Neural cell (in vitro differentiated cells): ENCODE data around the gene RPAP2. TPM values are rescaled to one million over a fixed set of nuclear protein-coding genes. Genes with fewer than 3 reads are reported as not detected.

Experiments used
- H2AFZ ChIP-seq: fragments of 200-600, 300-800 bp; sonication (generic), shearing (Covaris generic); 2 replicates; pipeline ENCODE4 v1.6.0; 2014; ENCODE audit warnings: low read depth, mild to moderate bottlenecking, antibody characterized with exemption, low read length, moderate library complexity
- H3F3A ChIP-seq: fragments of 200-600 bp; shearing (Covaris generic); 2 replicates; pipeline ENCODE4 v1.6.1; 2016; ENCODE audit warnings: mild to moderate bottlenecking, moderate library complexity, mixed read lengths, antibody characterized with exemption, low read length; ENCODE audit not compliant: insufficient read depth, poor library complexity, severe bottlenecking
- H3K27ac ChIP-seq: fragments of 200-600, 300-800 bp; sonication (generic), shearing (Covaris generic); 2 replicates; pipeline ENCODE4 v1.5.1; 2014; ENCODE audit warnings: mild to moderate bottlenecking, low read length, moderate library complexity
- H3K27me3 ChIP-seq: fragments of 300-800, 200-600 bp; sonication (generic), shearing (Covaris generic); 2 replicates; pipeline ENCODE4 v1.6.0; 2014; ENCODE audit warnings: mild to moderate bottlenecking, low read depth, low read length, moderate library complexity; ENCODE audit not compliant: insufficient read depth
- H3K36me3 ChIP-seq: fragments of 300-800, 200-600 bp; sonication (generic), shearing (Covaris generic); 2 replicates; pipeline ENCODE4 v1.5.1; 2014; ENCODE audit warnings: mild to moderate bottlenecking, antibody characterized with exemption, low read length, moderate library complexity; ENCODE audit not compliant: insufficient read depth
- H3K4me2 ChIP-seq: fragments of 300-800, 200-600 bp; sonication (generic), shearing (Covaris generic); 2 replicates; pipeline ENCODE4 v1.6.0; 2014; ENCODE audit warnings: mild to moderate bottlenecking, low read length
- H3K4me3 ChIP-seq: fragments of 300-800, 200-600 bp; sonication (generic), shearing (Covaris generic); 2 replicates; pipeline ENCODE4 v1.5.1; 2014; ENCODE audit warnings: mild to moderate bottlenecking, low read length, moderate library complexity
- H3K79me2 ChIP-seq: fragments of 200-600 bp; shearing (Covaris generic); replicated peaks from 2 replicates; pipeline ENCODE4 v1.6.0; 2014; ENCODE audit warnings: mild to moderate bottlenecking, low read length, moderate library complexity; ENCODE audit not compliant: insufficient read depth
- H3K9ac ChIP-seq: fragments of 300-800, 200-600 bp; sonication (generic), shearing (Covaris generic); 2 replicates; pipeline ENCODE4 v1.6.1; 2016; ENCODE audit warnings: mild to moderate bottlenecking, low read length, mixed read lengths
- H3K9me2 ChIP-seq: fragments of 200-600 bp; shearing (Covaris generic); 2 replicates; pipeline ENCODE4 v1.6.1; 2016; ENCODE audit warnings: mild to moderate bottlenecking, low read length, mixed read lengths; ENCODE audit not compliant: insufficient read depth
- H3K9me3 ChIP-seq: fragments of 200-600, 300-800 bp; sonication (generic), shearing (Covaris generic); 2 replicates; pipeline ENCODE4 v1.6.1; 2016; ENCODE audit warnings: mild to moderate bottlenecking, mixed run types, low read length, moderate library complexity, mixed read lengths
- H4K20me1 ChIP-seq: fragments of 200-600 bp; shearing (Covaris generic); 2 replicates; pipeline ENCODE4 v1.6.1; 2016; ENCODE audit warnings: mild to moderate bottlenecking, mixed run types; ENCODE audit not compliant: insufficient read depth
- EP300 ChIP-seq: fragments of 450-650 bp; conservative IDR thresholded peaks from 2 replicates; pipeline ENCODE4 v1.6.1; 2014; ENCODE audit warnings: antibody characterized with exemption, mild to moderate bottlenecking, moderate library complexity; ENCODE audit not compliant: poor library complexity, severe bottlenecking
- EZH2 ChIP-seq: fragments of 200-600, 300-800 bp; shearing (Covaris generic), sonication (generic); IDR thresholded peaks from 2 replicates; pipeline ENCODE4 v1.6.1; 2014; ENCODE audit warnings: antibody characterized with exemption, low read length, borderline replicate concordance, mild to moderate bottlenecking; ENCODE audit not compliant: insufficient read depth, poor library complexity, severe bottlenecking
- MXI1 ChIP-seq: fragments of 450-650 bp; conservative IDR thresholded peaks from 2 replicates; pipeline ENCODE4 v1.6.1; 2014; ENCODE audit warnings: antibody characterized with exemption, mild to moderate bottlenecking; ENCODE audit not compliant: poor library complexity, severe bottlenecking
- SMC3 ChIP-seq: fragments of 450-650 bp; conservative IDR thresholded peaks from 2 replicates; pipeline ENCODE4 v1.6.1; 2014; ENCODE audit warnings: antibody characterized with exemption, mild to moderate bottlenecking, moderate library complexity; ENCODE audit not compliant: poor library complexity
- polyA plus RNA-seq: library from polyadenylated mRNA; depleted of rRNA; stranded (reverse); fragments of >200 nt; gene quantifications from 2 replicates; pipeline ENCODE4 v1.2.3, GENCODE V29; 2014
- TF ChIP-seq, protein P1 (sequence below): IDR thresholded peaks from 2 replicates; pipeline ENCODE4 v1.6.1; 2012; ENCODE audit warnings: borderline replicate concordance
- TF ChIP-seq, protein P2 (sequence below): fragments of 450-650 bp; IDR thresholded peaks from 2 replicates; pipeline ENCODE4 v1.5.1; 2014; ENCODE audit warnings: antibody characterized with exemption, mild to moderate bottlenecking, moderate library complexity; ENCODE audit not compliant: poor library complexity, severe bottlenecking

RPAP2 gene
- polyA plus RNA-seq, 1 donor from 2014 or later, result 9.3 TPM

DNA sequence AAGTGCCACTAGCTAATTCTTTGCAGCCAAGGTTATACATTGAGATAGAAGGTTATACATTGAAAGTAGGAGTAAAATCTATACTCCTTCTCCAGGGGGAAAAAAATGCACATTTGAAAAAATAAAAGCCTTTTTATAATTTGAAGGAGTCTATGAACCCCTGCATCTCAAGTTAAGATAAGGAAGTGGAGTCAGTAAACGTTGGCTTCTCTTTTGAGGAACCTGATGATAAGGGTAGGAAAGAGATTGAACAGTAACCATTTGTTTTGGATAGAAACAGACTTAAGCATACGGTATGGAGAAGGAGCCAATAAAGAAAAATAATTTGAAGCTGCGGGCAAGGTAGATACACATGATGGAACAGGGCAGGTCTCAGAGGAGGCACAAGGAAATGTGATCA, 64.1 kb downstream of the RPAP2 start:
- Histone ChIP-seq H3K9ac (no peak overlapping the region), H4K20me1 (no peaks in the 10 kb centered on the region), H3K27ac (no peak overlapping the region), H3K27me3 (no peaks in the 10 kb centered on the region), H3K9me2 (no peaks in the 10 kb centered on the region), H3K4me2 (no peak overlapping the region), H3K79me2 (no peaks in the 10 kb centered on the region), H3K36me3 (no peaks in the 10 kb centered on the region), H3K9me3 (no peaks in the 10 kb centered on the region), H3F3A (no peaks in the 10 kb centered on the region), H2AFZ (no peak overlapping the region), H3K4me3 (no peak overlapping the region)
- TF ChIP-seq, protein P1, sequence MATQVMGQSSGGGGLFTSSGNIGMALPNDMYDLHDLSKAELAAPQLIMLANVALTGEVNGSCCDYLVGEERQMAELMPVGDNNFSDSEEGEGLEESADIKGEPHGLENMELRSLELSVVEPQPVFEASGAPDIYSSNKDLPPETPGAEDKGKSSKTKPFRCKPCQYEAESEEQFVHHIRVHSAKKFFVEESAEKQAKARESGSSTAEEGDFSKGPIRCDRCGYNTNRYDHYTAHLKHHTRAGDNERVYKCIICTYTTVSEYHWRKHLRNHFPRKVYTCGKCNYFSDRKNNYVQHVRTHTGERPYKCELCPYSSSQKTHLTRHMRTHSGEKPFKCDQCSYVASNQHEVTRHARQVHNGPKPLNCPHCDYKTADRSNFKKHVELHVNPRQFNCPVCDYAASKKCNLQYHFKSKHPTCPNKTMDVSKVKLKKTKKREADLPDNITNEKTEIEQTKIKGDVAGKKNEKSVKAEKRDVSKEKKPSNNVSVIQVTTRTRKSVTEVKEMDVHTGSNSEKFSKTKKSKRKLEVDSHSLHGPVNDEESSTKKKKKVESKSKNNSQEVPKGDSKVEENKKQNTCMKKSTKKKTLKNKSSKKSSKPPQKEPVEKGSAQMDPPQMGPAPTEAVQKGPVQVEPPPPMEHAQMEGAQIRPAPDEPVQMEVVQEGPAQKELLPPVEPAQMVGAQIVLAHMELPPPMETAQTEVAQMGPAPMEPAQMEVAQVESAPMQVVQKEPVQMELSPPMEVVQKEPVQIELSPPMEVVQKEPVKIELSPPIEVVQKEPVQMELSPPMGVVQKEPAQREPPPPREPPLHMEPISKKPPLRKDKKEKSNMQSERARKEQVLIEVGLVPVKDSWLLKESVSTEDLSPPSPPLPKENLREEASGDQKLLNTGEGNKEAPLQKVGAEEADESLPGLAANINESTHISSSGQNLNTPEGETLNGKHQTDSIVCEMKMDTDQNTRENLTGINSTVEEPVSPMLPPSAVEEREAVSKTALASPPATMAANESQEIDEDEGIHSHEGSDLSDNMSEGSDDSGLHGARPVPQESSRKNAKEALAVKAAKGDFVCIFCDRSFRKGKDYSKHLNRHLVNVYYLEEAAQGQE, result no peak
- TF ChIP-seq, protein P2, sequence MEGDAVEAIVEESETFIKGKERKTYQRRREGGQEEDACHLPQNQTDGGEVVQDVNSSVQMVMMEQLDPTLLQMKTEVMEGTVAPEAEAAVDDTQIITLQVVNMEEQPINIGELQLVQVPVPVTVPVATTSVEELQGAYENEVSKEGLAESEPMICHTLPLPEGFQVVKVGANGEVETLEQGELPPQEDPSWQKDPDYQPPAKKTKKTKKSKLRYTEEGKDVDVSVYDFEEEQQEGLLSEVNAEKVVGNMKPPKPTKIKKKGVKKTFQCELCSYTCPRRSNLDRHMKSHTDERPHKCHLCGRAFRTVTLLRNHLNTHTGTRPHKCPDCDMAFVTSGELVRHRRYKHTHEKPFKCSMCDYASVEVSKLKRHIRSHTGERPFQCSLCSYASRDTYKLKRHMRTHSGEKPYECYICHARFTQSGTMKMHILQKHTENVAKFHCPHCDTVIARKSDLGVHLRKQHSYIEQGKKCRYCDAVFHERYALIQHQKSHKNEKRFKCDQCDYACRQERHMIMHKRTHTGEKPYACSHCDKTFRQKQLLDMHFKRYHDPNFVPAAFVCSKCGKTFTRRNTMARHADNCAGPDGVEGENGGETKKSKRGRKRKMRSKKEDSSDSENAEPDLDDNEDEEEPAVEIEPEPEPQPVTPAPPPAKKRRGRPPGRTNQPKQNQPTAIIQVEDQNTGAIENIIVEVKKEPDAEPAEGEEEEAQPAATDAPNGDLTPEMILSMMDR, result no peak
- TF ChIP-seq EP300, result no peak
- TF ChIP-seq MXI1, result no peak

DNA sequence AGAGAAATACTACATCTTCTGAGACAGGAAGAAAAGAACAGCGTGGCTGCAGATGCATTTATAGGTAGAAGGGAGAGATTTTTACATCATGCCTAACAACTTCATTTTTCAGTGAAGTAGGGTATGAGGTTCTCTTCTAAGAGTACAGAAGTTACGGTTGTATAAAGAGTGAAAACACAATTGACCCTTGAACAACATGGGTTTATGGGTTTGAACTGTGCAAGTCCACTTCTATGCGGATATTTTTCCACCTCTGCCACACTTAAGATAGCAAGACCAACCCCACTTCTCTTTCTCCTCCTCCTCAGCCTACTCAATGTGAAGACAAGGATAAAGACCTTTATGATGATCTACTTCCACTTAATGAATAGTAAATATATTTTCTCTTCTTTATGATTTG, 64.5 kb downstream of the RPAP2 start:
- no peak overlapping the region for H3K4me2 ChIP-seq
- H3K27ac ChIP-seq, result no peak overlapping the region
- H2AFZ ChIP-seq, result no peak overlapping the region
- no peak overlapping the region for H3K4me3 ChIP-seq
- TF ChIP-seq, protein P2, result no peak
- TF ChIP-seq SMC3, result no peak
- TF ChIP-seq MXI1, result no peak
- no peak for TF ChIP-seq EZH2
- no peaks in the 10 kb centered on the region for H3K9me3 ChIP-seq
- H3K27me3 ChIP-seq, result no peaks in the 10 kb centered on the region
- no peaks in the 10 kb centered on the region for H3K36me3 ChIP-seq
- no peaks in the 10 kb centered on the region for H4K20me1 ChIP-seq
- no peaks in the 10 kb centered on the region for H3K79me2 ChIP-seq
- H3K9me2 ChIP-seq, result no peaks in the 10 kb centered on the region
- no peak overlapping the region for H3K9ac ChIP-seq
- H3F3A ChIP-seq, result no peaks in the 10 kb centered on the region
